NCI-H2196 treated with DMSO at 0.1 percent for 48 hours (cell line): Measurements from ENCODE around the gene SLAMF7.
"Not testable (repeated sequence)": the region's sequence is repeated elsewhere in the genome, so short reads cannot be mapped to it uniquely, and the experiment has no call there.

ENCODE experiments used
- DNase-seq: peaks from one replicate; lab custom pipeline; 2025; ENCODE audit not compliant: unreplicated experiment; lab: John Stamatoyannopoulos, UW

The SLAMF7 gene, protein sequence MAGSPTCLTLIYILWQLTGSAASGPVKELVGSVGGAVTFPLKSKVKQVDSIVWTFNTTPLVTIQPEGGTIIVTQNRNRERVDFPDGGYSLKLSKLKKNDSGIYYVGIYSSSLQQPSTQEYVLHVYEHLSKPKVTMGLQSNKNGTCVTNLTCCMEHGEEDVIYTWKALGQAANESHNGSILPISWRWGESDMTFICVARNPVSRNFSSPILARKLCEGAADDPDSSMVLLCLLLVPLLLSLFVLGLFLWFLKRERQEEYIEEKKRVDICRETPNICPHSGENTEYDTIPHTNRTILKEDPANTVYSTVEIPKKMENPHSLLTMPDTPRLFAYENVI

DNA sequence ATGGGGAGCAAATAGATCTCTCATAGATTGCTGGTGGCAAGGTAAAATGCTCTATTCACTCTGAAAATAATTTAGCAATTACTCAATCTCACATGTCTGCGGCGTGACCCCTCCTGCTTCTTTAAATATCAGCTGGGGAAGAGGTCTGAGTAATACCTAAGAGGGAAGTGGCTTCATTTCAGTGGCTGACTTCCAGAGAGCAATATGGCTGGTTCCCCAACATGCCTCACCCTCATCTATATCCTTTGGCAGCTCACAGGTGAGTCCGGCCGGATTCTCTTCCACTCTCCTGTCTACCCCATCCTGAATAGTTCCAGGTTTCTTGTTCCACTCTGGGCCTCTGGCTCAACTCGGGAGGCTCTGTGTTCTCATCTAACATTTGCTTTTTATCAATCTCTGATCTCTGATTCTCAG lies at the start of gene SLAMF7:
Gene SLAMF7 (plus strand): TSS at position 150 of the 414 bp plus-strand sequence. CDS start 55 bp downstream, at position 205.
- no peak for DNase-seq

DNA sequence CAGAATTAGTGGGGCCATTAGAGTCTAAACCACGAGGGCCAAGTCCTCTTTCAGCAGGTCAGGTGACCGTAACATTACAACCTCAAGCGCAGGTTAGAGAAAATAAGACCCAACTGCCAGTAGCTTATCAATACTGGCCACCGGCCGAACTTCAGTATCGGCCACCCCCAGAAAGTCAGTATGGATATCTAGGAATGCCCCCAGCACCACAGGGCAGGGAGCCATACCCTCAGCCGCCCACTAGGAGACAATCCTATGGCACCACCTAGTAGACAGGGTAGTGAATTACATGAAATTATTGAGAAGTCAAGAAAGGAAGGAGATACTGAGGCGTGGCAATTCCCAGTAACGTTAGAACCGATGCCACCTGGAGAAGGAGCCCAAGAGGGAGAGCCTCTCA lies 46.7 kb upstream of the SLAMF7 start:
- DNase-seq, result not testable (repeated sequence)

DNA sequence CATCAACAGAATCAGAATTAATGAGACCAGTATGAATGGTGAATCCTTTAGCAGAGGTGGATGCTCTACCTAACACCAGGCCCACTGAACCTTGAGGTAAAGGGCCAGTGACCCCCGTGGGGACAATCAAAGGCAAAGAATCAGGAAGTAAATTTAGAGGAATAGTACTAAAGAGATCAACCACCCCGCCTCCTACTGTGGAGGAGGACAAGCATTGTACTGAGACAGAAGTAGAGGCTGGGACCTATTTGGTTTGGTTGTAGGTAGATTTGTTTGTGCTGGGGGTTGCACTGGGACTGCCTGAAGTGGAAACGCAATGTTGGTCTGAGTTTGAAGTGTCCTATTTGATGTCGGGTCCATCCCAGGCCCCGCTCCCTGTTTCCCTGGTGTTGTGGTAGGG lies 36.9 kb upstream of the SLAMF7 start:
- no peak for DNase-seq

DNA sequence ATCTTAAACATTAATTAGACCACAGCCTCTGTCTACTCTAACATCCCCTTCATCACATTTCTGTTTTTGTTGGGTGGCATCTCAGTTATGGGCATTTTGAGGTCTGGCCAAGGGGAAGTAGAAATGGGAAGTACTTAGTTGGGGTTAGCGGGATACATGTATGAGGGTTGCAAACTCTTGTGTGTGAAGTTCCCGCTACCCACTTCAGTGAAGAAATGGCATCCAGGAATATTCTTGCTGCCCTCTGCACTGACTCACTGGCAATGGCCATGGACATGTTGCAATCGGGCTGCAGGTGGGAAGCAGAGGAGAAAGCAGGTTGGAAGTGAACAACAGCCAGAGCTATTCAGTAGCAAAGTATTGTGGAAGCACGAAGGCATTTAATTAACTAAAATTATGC lies 34.8 kb upstream of the SLAMF7 start:
- DNase-seq, result no peak

DNA sequence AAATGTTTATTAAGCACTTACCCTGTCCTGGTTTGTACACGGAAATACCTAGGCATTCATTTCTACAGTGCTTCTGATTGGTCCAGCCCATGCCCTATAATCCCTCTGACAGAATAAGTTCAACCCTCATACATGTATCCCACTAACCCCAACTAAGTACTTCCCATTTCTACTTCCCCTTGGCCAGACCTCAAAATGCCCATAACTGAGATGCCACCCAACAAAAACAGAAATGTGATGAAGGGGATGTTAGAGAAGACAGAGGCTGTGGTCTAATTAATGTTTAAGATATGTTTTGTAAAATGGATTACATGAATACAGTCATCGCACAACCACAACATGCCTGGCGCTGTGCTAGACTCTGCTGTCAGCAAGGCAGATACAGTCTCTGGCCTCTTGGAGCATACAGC lies 33.8 kb upstream of the SLAMF7 start:
- not testable (repeated sequence) for DNase-seq

DNA sequence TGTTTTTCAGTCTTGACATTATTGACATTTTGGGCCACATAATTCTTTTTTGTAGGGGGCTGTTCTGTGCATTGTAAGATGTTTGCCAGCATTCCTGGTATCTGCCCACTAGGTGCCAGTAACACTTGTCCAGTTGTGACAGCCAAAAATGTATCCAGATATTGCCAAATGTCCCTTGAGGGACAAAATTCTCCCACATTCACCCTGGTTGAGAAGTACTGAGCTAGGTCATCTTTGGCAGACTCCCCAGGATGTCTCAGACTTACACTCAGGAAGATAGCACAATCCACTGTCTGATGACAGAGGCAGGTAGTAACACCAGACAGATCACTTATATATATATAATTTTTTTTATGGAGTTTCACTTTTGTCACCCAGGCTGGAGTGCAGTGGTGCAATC lies 33.3 kb upstream of the SLAMF7 start:
- DNase-seq, result no peak

DNA sequence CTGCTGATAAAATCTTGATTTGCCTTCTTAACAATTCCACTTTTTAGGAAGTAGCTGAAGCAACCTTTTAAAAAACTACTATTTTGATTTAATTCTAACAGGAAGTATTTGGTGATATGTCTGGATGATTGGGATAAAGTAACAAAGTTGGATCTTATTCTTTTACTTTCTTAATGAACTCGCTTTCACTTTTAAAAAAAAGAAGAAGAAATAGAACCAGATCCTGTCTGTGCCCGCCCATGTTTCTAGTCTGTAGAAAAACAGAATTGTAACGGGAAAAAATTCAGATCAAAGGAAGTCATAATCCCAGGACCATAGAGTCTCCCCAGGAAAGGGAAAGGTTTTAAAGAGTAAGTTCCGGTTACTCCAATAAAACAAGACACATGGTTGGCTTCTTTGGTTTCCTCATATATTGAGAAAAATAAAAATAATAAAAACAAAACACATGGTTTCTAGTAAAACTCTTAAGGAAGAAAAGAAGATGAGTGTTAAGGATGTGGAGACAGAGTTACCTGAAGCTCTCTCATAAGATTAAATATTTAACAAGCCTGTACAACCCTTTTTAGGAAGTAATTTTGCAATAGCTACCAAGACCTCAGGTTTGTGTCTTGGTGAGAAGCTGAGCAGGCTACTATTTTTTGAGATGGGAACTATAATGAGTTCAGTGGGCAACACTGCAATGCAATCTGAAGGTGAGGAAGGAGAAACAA lies 32.4 kb upstream of the SLAMF7 start:
- DNase-seq, result no peak

DNA sequence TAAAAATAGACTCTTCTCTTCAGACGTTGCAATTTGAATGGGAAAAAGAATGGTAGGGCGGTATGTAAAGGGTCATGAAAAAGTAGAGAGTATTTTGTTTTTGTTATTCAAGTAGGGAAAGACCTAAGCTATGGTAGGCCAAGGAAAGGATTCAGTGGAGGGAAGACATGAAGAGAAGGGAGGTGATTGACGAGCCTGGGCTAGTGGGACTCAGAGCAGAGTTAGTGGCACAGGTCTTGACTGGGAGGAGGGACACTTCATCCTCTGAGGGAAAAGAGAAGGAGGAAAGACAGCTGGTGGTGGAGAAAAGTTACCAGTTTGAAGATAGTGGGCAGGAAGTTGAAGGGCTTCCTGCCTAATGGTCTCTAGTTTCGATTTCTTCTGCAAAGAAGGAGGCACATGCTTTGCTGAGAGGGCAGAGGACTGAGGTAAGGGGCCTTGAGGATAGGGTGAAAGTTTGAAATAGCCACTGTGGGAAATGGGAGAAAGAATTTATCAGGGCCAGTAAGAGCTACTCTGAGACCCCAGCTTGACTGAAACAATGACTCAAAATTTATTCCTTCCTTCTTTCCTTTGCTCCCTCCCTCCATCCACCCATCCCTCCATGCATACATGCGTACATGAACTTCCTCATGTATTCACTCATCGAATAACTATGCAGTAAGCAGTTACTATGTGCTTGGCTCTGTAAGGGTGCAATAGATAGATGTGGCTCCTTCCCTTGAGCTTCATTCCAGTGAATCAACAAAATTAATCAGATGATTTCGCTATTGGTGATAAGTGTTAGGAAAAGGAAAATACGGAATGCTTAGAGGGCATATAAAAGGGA lies 31.6 kb upstream of the SLAMF7 start:
- DNase-seq, result no peak

DNA sequence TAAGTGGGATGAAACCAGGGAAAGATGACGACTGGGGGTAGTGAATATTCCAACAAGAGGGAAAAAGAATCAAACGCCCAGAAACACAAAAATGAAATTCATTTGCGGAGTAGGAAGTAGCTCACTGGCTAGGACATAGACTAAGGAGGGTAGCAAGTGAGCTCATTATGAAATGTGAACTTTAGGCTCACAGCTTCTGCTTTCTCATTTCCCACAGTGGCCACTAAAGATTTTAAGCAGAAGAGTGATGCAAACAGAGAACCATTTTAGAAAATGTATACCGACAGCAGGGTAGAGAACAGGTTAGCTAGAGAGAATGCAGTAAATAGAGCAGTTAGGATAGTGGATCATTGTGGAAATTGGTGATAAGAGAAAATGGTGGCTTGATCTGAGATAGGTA lies 30.9 kb upstream of the SLAMF7 start:
- no peak for DNase-seq

DNA sequence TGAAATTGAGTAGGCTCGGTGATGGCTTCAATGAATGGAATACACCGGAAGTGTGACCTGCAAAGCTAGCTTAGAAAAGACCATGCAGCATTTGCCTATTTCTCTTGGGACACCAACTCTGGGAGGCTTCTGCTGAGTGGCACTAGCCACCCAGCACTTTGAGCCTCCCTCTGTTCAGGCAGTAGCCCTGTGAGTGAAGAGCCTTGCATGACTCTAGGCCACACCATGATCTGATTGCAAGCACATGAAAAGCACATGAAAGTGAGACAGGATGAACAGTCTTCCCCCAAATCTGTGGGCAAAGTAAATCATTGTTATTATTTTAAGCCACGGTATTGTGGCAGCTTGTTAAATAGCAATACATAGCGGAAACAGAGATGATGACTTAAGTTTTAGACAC lies 30.2 kb upstream of the SLAMF7 start:
- DNase-seq, result no peak

DNA sequence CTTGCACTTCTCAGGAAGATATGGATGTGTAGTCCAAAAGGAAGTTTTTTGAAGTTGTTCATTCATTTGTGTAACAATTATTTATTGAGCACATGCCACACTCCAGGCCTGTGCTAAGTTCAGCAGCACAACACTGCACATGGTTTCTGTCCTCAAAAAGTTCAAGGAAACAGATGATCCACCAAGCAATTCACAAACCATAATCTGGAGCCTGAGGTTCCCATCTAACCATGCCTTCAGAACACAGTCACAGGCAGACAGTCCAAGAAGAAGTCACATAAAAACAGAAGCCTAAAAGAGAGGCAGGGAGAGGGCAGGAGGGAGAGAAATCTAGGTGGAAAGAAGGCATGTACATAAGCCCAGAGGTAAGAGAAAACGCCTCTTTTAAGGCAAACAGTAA lies 29.3 kb upstream of the SLAMF7 start:
- DNase-seq, result no peak

DNA sequence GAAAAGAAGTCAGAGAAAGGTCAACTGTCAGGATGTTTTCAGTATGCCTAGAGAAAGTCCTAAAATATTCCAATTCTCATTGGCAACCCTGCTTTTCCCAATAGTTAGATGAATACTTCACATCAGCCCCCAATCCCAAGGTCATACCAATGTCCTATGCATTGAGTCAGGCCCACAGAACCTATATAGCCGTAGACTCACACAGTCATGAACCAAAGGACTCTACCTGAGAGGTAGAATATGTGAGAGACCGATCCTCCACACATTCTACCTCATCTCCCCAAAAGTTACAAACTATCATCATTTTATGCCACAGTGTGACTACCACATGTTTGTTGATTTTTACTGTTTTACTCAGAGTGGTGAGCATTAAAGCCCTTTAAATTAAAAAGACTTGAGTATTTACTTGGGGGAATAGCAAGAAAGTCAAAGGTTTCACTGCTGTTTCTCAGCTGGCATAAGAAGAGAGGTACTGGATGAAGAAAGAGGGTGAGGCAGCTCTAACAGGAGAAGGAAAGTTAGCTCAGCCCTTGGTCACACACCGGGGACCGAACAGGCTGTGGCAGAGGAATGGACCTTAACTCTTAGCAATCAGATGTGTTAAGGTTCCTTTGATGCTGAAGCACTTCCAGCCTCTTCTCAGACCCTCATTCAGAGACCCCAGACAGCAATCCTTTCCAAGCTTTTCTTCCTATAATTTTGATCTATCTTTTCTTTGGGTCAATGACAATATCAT lies 28.4 kb upstream of the SLAMF7 start:
- no peak for DNase-seq

DNA sequence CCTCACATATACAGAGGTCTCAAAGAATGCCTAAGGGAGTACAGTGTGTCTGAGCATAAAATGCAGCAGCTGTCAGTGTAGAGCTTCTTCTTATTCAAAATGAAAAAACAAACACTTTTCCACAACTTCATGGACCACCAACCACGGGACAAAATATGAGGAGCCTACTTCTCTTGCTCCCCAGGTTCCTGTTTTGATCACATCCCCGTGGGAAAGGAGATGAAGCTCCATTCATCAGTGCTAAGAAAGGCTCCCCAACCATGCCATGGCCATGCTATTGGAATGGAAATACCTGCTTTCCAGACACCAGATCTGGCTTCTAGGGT lies 27.8 kb upstream of the SLAMF7 start:
- DNase-seq, result no peak

DNA sequence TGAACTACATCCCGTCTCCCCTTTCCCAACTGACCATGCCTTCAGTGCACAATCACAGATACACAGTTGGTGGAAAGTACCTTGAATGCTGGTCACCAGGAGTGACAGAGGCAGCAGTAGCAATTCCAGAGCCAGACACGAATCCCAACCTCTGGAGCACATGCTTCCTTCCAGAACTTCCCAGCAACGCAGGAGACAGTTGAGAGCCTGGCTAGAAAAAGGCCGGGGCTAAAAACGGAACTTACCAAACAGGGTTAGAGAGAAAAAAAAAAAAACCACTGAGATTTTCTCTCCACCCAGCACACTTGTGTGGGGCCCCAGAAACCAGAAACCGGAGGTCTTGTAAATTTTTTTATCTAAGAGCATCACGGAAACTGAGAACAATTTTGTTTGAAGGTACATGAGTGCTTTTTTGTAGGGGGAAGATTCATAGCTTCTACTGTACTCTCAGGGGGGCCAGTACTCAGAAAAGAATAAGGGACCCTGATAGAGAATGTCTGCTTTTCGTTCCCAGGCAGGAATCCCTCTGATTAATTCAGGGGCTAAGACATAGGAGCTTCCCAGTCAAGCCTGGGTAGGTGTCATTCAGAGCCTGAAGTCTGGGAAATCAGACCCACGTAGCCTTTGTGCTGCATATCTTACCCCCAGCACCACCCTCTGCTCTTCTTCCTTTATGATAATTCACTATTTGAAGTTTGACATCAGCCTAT lies 27.3 kb upstream of the SLAMF7 start, which contains the start of gene CD48:
Gene CD48 (minus strand): TSS at position 221 of the 710 bp plus-strand sequence. CDS start 59 bp downstream, at position 162.
- no peak for DNase-seq

DNA sequence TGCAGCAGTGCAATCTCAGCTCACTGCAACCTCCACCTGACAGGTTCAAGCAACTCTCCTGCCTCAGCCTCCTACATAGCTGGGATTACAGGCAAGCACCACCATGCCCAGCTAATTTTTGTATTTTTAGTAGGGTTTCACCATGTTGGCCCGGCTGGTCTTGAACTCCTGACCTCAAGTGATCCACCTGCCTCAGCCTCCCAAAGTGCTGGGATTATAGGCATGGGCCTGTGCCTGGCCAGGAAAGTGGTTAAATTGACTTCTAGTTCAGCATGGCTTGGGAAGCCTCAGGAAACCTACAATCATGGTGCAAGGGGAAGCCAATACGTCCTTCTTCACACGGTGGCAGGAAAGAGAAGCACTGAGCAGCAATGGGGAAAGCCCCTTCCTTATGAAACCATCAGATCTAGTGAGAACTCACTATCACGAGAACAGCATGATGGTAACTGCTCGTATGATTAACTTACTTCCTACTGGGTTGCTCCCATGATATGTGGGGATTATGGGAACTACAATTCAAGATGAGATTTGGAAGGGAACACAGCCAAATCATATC lies 26.4 kb upstream of the SLAMF7 start:
- not testable (repeated sequence) for DNase-seq

DNA sequence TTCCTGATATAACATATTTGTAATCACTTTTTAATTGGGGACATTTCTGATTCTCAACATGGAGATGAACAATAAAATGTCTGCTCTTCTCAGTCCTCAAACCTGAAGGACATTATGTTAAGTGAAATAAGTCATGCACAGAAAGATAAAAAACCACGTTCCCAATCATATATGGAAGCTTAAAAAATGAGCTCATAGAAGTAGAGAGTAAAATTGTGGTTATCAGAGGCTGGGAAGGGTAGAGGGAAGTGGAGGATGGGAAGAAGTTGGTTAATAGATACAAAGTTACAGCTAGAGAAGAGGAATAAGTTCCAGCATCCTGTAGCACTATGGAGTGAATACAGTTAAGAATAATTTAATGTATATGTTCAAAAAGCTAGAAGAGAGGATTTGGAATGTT lies 25.9 kb upstream of the SLAMF7 start:
- no peak for DNase-seq

DNA sequence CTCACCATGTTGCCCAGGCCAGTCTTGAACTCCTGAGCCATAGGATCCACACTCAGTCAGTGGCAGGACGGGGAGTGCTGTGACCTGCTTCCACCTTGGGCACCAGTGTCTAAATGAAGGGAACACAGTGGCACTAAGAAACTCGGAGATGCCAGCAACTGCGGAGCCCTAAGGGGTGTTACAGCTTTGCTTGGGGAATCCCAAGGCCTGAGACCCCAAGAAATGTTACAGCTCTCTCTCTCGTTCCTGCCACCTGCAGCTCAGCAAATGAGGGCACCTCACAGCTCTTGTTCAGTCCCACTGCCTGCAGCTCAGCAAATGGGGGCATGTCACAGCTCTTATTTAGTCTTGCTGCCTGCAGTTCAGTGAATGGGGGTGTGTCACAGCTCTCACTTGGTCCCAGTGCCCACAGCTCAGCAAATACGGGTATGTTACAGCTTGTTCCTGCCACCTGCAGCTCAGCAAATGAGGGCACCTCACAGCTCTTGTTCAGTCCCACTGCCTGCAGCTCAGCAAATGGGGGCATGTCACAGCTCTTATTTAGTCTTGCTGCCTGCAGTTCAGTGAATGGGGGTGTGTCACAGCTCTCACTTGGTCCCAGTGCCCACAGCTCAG lies 24.9 kb upstream of the SLAMF7 start:
- DNase-seq, result not testable (repeated sequence)

DNA sequence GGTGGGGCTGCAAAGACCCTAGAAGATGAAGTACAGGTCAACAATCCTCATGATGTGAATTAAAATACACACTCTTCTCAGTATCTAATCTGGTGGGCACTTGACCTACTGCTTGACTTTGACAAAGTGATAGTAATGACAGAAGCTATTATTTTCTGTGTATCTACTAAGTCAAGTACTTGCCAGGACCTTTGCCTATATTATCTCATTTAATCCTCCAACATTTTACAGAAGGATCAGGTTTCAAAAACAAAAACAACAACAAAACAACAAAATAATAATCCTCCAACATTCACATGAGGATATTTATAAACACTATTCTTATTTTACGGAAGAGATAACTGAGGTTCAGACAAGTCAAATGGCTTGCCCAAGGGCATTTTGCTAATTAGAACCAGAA lies 23.0 kb upstream of the SLAMF7 start:
- DNase-seq, result no peak

DNA sequence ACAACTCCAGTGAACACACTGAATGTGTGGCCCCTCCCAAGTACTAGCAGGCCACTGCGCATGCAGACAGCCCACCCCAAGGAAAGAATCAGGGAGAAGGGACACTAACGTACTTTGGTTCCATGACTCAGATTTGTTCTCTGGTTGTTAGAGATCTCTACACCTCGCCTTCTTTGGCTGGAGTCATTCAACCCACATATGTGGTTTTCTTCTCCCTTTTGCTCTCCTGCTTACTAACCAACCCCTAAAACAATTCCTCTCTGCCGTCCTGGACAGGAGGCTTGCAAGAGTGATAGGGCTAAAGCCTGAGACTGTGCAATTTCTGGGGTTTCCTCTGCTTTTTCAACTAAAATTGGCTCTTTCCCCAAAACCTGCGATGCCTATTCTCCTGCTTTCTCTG lies 21.7 kb upstream of the SLAMF7 start:
- no peak for DNase-seq

DNA sequence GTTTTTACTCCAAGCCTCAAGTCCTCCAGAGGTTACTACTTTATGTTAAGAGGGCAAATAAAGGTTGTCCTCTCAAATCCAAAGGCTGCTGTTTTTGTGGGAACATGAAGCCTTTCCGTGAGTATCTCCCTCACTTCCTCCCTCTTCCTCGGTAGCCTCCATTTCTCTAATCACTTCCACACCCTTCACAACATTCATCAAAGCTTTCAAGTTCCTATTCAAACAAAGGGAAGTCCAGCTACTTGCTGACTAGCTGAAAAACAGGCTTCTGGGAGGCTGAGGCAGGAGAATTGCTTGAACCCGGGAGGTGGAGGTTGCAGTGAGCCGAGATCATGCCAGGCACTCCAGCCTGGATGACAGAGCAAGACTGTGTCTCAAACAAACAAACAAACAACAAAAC lies 20.8 kb upstream of the SLAMF7 start:
- DNase-seq, result no peak
